Stimulated activated naive CD4-positive, alpha-beta T cell treated with Interleukin-2 at 50 U/mL for 16 hours (primary cell): ENCODE measurements around the gene LSMEM2.
A peak's percentile ranks its signal among the peaks of the same experiment; 100 is the strongest.
"Not testable (repeated sequence)": the region's sequence is repeated elsewhere in the genome, so short reads cannot be mapped to it uniquely, and the experiment has no call there.

Experiments
- DNase-seq: peaks from one replicate; lab custom pipeline; 2025; lab: John Stamatoyannopoulos, UW

LSMEM2 gene

DNA sequence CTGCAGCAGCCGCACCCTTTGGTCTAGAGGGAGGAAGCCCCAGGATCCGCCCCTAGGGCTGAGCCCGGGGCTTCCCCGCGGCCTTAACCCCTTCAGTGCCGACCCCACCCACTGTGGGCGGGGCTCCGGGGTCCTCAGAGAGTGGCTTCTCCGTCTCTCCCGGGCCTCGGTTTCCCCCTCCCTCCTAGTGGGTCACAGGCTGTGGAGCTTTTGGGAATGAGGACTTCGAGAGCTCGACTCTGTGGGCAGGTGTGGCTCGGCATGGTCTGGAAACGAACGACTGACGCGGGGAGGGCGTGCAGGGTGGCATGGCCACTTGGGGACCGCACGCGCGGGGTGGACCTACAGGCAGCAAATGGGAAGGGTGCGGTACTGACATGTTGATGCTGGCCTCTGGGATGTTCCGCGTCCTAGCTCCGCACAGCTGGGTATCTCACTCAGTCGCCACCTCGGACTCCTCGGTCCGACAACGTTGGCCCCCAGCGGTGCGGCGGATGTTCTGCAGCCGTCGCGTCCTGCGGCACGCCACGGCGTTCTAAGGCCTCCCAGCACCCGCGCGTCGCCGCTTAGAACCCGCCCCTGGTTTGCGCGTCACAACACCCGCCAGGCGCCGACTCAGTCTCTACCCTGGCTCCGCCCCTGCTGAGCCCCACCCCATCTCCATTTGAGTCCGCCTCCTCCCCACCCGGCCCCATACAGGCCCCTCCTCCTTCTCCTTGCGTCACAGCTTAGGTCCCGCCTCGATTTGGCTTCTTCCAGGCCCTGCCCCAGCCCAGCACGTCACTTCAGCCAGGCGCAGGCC lies 20.1 kb downstream of the LSMEM2 start, which contains the start of the genes HYAL3 and NAA80:
TSS of gene HYAL3 (minus strand) at position 570 of the 802 bp plus-strand sequence. CDS start 3,803 bp downstream, outside the sequence.
TSS of gene NAA80 (minus strand) at position 570 of the 802 bp plus-strand sequence. CDS start 1,942 bp downstream, outside the sequence.
- DNase-seq: peak; percentile 99

DNA sequence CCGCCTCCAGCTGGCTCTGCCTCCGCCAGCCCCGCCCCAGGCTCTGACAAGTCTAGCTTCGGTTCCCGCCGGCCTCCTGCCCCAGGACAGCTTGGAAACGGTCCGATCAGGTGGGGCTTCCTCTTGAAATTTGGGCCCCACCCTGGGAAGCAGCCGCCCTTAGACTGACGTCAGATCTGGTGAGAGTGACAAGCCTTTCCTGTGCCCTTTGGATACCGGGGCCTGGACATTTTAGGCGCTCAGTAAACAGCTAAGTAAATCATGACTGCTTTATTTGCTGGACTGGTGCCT lies 20.7 kb downstream of the LSMEM2 start:
- no peak for DNase-seq

DNA sequence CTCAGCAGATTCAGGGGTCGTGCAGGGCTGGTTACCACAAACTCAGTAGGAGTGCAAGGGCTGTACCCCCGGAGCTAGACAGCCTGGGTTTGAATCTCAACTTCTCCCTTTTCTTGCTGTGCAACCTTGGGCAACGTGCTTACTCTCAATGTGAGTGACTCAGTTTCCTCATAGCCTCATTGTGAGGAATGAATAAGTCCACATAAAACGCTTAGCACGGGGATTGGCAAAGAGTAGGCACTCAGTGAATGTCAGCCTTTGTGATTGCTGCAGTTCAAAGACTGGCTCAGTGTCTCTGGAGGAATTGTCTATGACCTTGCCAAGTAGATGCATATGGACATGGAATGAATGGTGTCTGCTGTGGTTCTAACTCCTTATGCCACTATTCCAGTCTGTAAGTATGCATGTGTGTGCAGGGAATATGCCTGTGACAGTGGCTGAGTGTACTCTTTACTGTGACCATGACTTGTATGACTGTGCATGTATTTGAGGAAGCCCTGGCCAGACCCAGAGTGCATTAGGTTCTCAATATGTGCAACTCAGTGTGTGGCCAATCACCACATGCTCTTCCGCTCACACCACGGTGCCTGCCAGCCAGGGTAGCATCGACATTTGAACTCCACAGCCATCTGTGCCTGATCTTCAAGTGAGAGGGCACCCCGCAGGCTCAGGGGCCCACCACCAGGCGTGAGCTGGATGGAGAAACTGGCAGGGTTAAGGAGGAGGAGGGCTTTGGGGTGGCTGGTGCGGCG lies 21.2 kb downstream of the LSMEM2 start:
- DNase-seq: no peak

DNA sequence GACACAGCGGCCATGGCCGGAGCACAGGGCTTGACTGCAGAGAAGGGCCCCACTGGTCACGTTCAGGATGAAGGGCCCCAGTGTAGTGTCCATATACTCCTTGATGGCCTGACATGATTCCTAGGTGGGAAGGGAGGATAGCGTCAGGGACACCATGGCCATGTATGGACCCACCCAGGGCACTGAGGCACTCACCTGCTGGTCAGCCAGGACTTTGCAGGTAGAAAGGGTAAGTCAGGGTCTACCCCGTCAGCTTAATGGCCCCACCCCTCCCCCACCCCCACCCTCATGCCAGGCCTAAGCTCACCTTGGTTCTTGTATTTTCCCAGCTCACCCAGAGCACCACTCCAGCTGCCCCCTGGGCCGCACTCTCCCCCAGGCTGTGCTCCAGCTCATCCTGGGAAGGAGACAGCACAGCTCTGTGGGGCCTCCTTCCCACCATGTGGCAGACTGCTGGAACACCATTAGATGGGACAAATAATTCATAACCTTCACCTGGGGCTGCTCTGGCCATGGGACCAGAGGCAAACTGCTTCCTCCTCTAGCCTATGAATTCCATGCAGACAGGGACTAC lies 21.9 kb downstream of the LSMEM2 start:
- no peak for DNase-seq

DNA sequence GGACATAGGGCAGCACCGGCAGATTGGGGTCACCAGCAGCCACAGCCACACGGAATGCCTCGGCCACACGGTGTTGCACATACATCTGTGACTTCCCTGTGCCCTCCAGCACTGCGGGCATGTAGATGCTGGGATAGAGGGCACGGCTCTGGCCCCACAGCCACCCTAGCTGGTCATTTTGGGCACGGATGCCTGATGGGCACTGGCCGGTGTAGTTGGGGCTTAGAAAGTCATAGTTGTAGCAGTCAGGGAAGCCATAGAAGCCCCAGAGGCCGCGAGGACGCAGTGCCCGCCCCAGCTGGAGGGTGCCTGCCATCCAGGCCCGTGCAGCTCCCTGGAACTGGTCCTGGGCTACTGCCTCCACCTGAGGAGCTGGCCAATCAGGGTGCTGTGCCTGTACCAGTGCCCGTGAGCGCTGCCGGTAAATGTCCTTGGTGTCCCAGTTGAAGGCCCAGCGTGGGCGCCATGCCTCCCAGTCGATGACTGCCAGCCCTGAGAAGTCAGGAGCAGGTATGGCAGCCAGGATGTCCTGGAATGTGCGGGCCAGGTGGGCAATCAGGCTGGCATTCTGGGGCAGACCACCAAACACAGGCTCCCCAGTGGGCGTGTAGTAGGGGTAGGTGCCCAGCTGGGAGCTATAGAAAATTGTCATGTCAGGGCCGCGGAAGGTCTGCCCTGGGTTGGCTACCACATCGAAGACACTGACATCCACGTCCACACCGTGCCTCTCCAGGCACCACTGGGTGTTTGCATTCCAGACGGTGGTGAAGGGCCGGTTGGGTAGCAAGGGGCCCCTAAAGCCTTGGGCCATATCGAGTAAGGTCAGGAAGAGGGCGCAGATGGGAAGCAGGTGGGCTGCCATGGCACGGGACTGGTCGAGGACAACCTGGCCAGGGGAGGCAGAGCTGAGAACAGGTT lies 23.5 kb downstream of the LSMEM2 start:
- DNase-seq: no peak

DNA sequence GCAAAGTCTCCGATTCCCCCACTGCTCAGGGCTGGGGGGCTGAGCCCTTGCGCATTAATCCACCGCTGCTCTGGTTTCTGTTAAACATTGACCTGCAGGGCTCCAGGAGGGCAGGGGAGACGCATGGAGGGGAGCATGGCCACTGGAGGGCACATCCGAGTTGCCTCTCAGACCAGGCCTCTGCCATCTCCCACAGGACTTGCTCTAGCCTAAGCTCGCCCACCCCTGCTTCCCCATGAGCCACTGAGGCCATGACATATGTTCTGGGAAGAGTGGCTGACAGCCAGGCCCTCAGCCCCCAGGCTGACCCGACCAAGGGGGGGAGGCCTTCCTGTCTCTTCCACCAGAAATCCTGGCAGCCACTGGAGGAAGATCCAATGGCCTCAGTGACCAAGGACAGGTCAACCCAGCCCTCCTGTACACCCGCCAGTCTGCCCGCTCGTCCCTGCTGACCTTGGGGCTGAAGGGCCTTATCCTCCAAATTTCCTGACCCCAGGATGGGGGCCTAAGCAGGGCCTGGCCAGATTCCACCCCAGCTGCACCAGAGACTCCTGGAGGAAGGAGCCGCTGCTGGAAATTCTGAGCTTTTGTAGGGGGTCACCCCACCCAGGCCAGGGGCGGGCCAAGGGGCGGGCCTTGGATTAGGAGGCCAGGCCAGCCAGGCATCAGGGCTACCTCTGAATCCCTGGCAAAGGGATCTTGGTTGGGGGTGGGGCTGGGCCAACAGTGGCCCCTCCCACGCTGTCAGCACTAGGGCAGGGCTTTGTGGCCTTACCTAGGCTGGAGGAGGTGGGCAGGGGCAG lies 24.3 kb downstream of the LSMEM2 start, which contains the start of gene HYAL1:
TSS of gene HYAL1 (minus strand) at position 562 of the 803 bp plus-strand sequence. CDS start 618 bp downstream, outside the sequence.
- DNase-seq: no peak

DNA sequence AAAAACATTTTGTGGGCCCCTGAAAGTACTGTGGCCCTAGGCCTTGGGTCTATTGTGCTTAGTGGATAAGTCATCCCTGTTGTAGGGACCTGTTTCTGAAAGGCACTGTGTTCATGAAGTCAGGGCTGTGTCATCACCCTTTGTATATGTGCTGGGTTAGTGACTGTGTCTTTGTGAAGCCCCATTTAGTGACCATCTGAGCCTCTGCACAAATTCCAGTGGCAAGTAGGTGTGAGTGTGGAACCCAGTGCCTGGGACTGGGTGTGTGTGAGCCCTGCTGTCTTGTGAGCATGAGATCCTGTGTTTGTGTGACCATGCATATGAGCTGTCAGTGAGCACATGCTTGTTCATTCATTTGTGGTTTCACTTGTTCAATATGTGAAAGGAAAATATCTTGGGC lies 25.7 kb downstream of the LSMEM2 start:
- DNase-seq: no peak

DNA sequence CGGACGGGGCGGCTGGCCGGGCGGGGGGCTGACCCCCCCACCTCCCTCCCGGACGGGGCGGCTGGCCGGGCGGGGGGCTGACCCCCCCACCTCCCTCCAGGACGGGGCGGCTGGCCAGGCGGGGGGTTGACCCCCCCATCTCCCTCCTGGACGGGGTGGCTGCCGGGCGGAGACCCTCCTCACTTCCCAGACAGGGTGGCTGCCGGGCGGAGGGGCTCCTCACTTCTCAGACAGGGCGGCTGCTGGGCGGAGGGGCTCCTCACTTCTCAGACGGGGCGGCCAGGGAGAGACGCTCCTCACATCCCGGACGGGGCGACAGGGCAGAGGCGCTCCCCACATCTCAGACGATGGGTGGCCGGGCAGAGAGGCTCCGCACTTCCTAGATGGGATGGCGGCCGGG lies 33.2 kb downstream of the LSMEM2 start:
- not testable (repeated sequence) for DNase-seq

DNA sequence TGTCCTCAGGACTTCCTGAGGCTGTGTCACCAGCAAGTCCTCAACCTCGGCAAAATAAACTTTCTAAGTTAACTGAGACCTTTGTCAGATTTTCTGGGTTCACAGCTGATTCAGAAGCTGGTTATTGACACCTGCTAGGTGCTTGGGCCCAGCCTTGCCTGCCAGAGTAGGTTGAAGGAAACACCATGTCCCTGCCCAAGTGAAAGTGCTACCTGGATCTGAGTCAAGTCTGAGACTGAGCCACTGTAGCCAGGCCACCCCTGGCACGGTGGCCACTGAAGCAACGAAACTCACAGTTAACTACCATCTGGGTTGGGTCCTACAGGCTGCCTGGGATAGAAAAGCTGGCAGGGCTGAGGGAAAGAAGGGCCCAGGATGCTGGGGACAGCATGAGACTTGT lies 35.5 kb downstream of the LSMEM2 start:
- no peak for DNase-seq

DNA sequence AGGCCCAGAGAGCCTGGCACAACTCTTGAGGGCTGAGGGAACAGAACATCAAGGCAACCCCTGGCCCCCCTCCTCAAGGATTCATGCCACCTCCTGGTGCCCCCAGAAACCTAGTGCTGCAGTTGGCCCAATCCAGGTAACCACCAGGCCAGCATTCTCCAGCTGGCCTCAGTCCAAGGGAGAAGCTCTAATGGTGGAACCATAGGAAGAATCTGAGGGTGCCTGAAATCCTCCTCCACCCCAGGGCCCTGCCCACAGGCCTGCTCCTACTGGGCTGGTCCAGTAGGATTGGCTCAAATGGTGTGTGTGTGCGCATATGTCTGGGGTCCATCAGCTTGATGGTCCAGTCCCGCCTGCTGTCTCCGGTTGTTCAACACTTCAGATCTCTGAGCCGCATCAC lies 35.9 kb downstream of the LSMEM2 start:
- DNase-seq: no peak

DNA sequence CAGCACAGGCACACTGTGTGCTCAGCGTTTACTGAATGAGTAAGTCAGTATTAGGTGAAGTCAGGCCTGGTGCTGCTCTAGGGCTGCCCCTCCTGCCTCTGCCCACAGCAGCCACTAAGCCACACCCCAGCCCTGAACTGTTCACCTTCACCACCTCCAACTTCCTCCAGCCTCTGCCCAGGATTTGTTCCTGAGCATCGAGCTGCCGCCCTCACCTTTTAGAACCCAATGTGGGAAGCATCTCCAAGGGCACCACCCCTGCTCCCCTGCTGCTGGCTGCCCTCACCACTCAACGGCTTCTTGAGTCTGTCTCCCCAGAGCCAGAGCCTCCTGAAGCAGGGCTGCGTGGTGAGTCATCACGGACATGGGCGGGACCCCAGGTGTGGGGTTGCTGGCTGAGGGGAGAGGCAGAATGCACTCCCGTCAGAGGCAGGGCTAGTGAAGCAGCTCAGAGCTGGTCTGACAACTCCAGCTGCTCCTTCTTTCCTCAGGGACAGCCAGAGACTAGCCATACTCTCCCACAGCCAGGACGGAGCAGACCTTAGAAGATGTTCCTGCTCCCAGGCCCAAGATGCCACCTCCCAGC lies 37.9 kb downstream of the LSMEM2 start:
- DNase-seq: peak; percentile 77

DNA sequence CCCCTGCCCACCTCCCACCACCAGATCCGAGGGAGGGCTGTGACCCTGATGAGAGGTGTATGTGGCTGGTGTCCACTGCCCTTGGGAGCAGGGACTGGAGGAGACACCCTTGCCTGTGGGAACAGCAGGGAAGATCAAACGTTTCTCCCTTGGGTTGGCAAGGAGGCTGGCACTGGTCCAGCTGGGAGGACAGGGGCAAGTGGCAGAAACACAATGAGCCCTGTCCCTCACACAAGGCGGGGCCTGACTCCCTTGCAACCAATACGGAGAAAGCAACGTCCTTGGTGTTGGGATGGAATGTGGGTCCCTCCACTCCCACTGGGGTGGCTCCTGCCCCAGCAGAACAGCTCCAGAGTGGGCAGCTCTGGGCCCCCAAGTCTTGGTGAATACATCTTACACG lies 38.4 kb downstream of the LSMEM2 start:
- no peak for DNase-seq

DNA sequence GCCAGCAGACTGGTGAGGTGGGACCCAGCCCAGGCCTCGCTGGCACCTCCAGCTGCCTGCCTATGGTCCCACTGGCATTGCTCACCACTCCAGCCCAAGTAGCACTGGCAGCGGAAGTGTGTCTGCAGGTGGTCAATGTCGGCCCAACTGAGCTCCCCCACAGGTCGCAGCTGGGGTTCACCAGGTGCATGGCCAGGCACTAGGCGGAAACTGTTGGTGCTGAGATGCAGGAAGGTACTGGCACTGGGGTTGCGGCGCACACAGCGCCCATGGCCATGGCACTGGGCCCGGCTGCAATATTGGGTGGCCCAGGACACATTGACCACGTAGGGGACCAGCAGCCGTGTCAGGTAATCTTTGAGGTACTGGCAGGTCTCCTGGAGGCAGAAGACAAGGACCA lies 39.3 kb downstream of the LSMEM2 start:
- DNase-seq: no peak

DNA sequence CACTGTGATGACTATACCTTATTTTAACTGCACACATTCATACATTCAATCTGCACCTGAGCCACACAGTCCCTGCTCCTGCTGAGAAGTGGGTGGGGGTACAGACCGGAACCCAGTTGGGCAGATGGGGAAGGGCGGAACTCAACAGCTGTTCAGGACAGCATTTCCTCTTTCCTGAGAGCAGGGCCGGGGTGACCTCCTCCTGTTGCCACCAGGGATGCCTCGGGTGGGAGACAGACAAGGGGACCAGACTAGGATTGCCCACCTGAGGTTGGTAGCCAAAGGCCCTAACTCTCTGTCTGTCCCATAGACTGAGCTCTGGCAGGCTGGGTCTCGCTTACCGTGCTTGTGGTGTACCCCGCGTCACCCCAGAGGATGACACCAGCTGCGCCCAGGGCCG lies 39.7 kb downstream of the LSMEM2 start:
- DNase-seq: no peak

DNA sequence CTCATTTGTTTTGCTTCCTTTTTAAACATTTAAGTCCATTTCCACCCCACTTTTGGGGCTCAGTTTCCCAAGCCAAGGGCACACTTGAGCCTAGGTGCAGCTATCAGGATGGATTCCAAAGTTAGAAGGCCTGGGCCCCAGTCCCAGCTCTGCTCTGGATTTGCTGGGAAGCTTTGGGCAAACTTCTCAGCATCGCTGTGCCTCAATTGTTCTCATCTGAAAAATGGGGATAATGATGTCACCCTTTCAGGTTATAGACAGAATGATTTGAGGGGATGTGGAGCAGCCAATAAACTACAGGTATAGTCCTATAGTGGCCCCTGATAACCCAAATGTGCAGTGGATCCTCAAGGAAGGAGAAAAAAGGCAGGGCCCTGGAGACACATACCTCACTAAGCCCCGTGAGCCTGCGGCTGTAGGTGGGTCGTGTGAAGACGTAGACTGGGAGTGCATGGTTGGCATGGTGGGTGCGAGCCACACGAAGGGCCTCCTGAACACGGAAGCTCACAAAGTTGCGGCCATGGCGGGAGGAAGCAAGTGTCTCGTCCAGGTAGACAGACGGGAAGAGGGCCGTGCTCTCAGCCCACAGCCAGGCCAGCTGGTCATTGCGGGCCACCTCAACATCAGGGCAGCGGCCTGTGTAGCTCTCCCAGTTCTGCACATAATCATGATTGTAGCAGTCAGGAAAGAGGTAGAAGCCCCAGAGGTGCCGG lies 40.5 kb downstream of the LSMEM2 start:
- no peak for DNase-seq

DNA sequence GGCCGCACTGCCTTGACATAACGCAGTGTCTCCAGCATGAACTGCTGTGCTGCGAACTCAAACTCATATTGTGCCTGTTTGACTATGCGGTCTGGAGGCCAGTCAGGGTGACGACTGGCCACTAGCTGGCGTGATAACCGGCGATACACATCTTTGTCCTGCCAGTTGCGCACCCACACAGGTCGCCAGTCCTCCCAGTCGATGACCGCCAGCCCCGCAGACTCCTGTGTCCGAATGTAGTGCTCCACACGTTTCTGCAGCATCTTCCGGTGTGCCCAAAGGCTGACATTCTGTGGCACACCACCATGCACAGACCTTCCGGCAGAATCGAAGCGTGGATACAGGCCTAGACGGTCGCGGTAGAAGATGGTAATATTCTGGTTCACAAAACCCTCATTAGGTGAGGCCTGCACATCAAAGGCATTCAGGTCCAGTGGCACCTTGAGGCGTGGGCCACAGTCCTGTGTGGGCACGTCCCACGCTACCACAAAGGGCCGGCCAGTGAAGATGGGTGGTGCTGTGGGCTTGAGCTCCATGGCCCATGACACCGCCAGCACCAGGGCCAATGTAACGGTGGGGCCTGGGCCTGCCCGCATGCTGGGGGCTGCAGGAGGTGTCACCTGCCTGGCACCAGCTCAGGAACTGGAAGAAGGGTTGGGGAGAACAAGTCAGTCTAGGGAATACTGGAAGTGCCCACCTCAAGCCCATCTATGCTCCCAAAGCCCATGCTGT lies 41.2 kb downstream of the LSMEM2 start:
- DNase-seq: no peak

DNA sequence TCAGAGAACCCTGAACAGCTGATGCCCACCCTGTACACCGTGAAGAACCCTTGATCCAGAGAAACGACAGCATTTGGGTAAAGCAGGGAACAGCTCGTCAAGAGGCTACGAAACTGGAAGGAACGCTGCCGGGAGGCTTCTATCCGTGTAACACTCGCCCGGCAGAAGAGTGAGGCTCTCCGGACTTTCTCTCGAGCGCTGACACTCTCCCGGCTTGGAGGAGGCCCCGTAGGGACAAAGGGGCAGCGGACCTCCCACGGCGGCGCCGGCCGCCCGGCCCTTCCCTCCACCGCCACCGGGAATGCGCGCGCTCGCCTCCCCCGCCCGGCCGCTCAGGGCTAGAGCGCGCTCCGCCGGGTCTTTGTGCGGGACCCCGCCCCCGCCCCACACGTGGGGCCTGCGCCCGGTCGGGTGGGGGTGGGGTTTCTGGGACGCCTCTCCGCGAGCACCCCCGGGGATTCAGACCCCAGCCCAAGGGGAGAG lies 42.0 kb downstream of the LSMEM2 start:
- peak; percentile 73 for DNase-seq

DNA sequence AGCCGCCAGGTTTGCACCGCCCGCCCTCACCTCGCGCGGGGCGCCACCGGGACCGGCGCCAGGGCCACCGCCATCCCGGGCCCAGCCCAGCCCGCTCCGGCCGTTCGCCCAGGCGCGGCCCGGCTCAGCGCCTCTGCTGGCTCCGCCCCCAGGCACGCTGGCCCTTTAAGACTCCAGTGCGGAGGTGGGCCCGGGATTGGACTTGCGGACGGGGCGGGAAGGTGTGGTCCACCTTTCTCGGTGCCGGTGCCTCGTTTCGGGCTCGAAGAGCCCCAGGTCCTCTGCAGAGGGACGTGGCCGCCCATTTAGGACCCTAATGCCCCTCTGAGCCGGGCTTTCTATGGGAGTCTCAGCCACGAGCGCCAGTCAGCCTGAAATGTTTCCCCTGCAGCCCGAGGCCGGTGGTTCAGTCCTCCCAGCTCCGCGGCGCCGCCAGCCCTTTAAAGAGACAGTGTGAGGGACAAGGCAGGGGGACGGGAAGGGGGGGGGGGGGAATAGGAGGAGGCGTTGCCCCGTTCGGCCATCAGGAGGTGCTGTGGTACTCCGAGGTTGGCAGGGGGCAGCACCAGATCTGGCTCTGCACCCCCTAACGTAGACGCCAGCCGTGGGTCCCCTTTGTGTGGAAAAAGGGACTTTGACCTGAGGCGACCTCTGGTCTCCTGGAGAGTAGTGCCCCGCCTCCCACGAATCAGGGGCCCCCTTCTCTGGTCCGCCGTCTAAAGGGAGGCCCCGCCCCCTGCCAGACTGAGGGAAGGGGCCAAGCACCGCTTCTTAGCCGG lies 42.6 kb downstream of the LSMEM2 start:
- peak; percentile 84 for DNase-seq

DNA sequence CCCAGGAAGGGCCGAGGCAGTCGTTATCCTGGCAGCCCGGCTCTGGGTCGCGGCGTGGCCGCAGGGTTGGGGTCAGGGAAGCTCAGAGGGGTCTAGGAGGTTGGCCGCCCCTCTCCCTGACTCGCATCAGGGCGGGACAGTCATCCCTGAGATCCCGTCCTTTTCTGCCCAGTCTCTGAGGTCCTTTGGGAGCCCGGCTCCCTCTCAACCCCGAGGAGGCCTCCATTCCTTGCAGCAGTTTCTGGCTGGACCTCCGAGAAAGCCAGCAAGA lies 43.2 kb downstream of the LSMEM2 start:
- no peak for DNase-seq
